ENCODE measurements around the gene PGAP1. TPM values are rescaled to one million over a fixed set of nuclear protein-coding genes. Genes with fewer than 3 reads are reported as not detected.

The PGAP1 gene
- total RNA-seq, 2 experiments from 2014 or later = 22.2 to 25.1 TPM

DNA sequence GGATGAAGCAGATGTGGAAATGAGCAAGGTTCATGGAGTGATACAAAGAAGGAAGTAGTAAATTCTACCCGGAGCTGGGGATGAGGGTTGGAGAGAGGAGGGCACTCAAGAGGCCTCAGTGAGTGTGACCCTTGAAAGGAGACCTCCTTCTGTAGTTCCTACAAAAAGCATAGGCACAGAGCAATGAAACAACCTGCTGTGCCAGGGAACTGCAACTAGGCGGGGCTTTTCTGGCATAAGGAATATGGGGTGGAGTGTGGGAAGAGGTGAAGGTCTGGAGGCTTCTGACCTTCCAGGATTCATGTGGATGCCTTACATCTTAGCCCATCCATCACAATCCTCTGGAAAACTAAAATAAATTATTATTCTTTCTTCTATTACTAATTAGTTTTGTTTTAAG is 25.5 kb upstream of the PGAP1 start:
- POLR2A ChIA-PET = no interaction called here
- peaks cover 2% of the 10 kb centered on the region for H3K27me3 Mint-ChIP-seq
- H3K27ac Mint-ChIP-seq = no peak overlapping the region
- CTCF ChIA-PET = interaction anchor here (0.9 to 1.1 kb wide), 2 partner anchors 8 to 141 kb away, joined by 3 read pairs; no protein-coding TSS in a partner anchor
- intact Hi-C loops (cut with DNase I, micrococcal nuclease) = no loop called here
- no peaks in the 10 kb centered on the region for H3K36me3 Mint-ChIP-seq (ENCODE audit: low read depth)
- ATAC-seq (no peak), DNase-seq (no peak)
- no peaks in the 10 kb centered on the region for H3K4me1 Mint-ChIP-seq
- no peaks in the 10 kb centered on the region for H3K9me3 Mint-ChIP-seq (ENCODE audit: low read depth)
- no peak overlapping the region for H3K4me3 Mint-ChIP-seq

DNA sequence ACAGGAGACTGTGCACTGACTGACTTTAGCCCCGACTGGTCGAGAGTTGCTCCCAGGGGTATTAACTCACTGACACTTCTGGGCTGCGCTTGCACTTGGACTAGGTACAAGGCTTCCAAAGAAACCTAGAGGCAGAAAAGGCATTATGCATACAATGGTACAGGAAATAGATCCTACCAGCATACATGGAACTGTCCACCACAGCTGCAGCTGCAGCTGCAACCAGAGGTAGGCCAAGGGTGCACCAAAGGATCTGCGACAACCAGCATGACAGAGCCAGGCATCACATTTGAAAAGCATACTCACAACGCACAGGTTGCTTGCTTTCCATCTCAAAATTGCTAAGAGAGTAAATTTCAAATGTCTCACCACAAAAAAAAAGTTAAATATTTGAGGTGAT is 22.6 kb upstream of the PGAP1 start:
- ChIA-PET CTCF (no interaction called here), POLR2A (no interaction called here)
- Mint-ChIP-seq H3K9me3 (ENCODE audit: low read depth) (no peaks in the 10 kb centered on the region), H3K36me3 (ENCODE audit: low read depth) (no peaks in the 10 kb centered on the region), H3K27me3 (peaks cover 2% of the 10 kb centered on the region), H3K27ac (no peak overlapping the region), H3K4me1 (no peaks in the 10 kb centered on the region), H3K4me3 (no peak overlapping the region)
- DNase-seq = no peak
- no peak for ATAC-seq
- intact Hi-C loops (cut with DNase I, micrococcal nuclease) = no loop called here

DNA sequence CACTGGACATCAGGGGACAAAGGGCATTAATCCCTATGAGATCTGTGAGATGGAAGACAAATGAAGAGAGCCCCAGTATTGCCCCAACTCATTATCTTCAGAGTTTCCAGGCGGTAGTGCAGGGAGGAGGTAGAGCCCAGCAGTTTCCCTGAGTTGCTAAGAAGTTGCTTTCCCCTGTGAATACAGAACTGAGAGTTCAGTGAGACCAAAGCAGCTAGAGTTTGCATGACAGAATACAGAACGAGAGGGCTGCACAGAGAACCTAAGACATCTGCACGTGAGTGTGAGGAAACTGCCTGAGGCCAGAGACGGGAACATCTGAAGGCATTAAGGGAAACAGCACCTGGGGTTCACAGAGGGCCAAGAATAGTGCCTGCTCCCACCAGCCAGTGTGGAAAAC is 18.1 kb upstream of the PGAP1 start:
- H3K4me1 Mint-ChIP-seq = no peaks in the 10 kb centered on the region
- H3K9me3 Mint-ChIP-seq (ENCODE audit: low read depth) = no peaks in the 10 kb centered on the region
- DNase-seq (no peak), ATAC-seq (peak; percentile 42)
- POLR2A ChIA-PET = interaction anchor here (0.7 kb wide), 1 partner anchor 45 kb away, joined by 5 read pairs; no protein-coding TSS in a partner anchor
- no peak overlapping the region for H3K4me3 Mint-ChIP-seq
- CTCF ChIA-PET = interaction anchor here (1.2 kb wide), 1 partner anchor 8 kb away, joined by 3 read pairs; no protein-coding TSS in a partner anchor
- H3K27ac Mint-ChIP-seq = no peak overlapping the region
- intact Hi-C loops (cut with DNase I, micrococcal nuclease) = no loop called here
- peaks cover 2% of the 10 kb centered on the region for H3K27me3 Mint-ChIP-seq
- H3K36me3 Mint-ChIP-seq (ENCODE audit: low read depth) = no peaks in the 10 kb centered on the region

GRCh38 chr2:196941398-196942078 is 15.0 kb upstream of the PGAP1 start:
- no peaks in the 10 kb centered on the region for H3K4me1 Mint-ChIP-seq
- POLR2A ChIA-PET = interaction anchor here (0.7 kb wide), 1 partner anchor 1388 kb away, joined by 3 read pairs; no protein-coding TSS in a partner anchor
- CTCF ChIA-PET = no interaction called here
- no peak overlapping the region for H3K27ac Mint-ChIP-seq
- DNase-seq = no peak
- ATAC-seq = no peak
- H3K36me3 Mint-ChIP-seq (ENCODE audit: low read depth) = no peaks in the 10 kb centered on the region
- peaks cover 2% of the 10 kb centered on the region for H3K27me3 Mint-ChIP-seq
- H3K4me3 Mint-ChIP-seq = no peak overlapping the region
- H3K9me3 Mint-ChIP-seq (ENCODE audit: low read depth) = no peaks in the 10 kb centered on the region
- intact Hi-C loops (cut with DNase I, micrococcal nuclease) = no loop called here

DNA sequence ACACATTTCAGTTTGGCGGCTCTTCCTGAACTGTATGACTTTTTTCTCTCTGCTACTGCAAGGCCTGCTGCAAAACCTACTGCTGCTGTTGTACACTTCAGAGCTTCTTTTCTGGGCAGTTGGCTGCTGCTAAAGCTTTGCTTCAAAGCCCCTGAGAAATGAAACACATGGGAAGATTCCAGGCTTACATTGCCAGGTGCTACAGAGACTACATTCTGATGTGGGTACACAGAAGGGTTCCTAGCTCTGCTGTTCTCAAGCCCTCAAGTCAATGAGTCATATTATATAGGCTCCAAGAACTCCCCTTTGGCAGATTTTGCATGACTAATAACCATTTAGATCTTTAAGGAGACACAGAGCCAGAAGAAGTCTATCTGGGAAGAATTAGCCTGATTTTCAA is 12.9 kb upstream of the PGAP1 start:
- intact Hi-C loops (cut with DNase I, micrococcal nuclease) = no loop called here
- POLR2A ChIA-PET = interaction anchor here (1.0 kb wide), 1 partner anchor 12 kb away, joined by 3 read pairs; no protein-coding TSS in a partner anchor
- peak; percentile 53 for ATAC-seq
- peaks cover 3% of the 10 kb centered on the region for H3K4me1 Mint-ChIP-seq
- no peak overlapping the region for H3K27ac Mint-ChIP-seq
- no peak overlapping the region for H3K4me3 Mint-ChIP-seq
- CTCF ChIA-PET = interaction anchor here (1.1 to 1.5 kb wide), 2 partner anchors 12 to 18 kb away, joined by 4 read pairs; no protein-coding TSS in a partner anchor
- DNase-seq = no peak
- no peaks in the 10 kb centered on the region for H3K36me3 Mint-ChIP-seq (ENCODE audit: low read depth)
- no peaks in the 10 kb centered on the region for H3K9me3 Mint-ChIP-seq (ENCODE audit: low read depth)
- H3K27me3 Mint-ChIP-seq = peaks cover 2% of the 10 kb centered on the region

DNA sequence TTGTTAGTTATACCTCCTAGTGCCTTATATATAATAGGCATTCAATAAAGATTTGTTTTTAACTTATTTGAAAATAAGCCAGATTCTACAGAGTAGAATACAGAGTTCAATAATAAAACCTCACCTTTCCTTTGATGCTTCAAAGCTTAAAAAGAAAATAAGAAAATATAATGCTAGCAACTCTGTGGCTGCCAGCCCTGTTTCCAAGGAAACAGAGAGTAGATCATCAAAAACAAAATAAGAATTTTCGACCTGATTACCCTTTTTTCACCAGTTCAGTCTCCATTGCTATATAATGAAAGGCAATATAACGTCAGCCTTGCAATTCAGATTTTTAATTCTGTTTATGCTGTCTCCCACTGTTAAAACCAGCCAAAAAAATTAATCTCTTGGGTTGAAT is 8.9 kb upstream of the PGAP1 start:
- no peak for ATAC-seq
- CTCF ChIA-PET = interaction anchor here (0.8 to 1.0 kb wide), 2 partner anchors 19 to 76 kb away, joined by 3 to 8 read pairs; no protein-coding TSS in a partner anchor

DNA sequence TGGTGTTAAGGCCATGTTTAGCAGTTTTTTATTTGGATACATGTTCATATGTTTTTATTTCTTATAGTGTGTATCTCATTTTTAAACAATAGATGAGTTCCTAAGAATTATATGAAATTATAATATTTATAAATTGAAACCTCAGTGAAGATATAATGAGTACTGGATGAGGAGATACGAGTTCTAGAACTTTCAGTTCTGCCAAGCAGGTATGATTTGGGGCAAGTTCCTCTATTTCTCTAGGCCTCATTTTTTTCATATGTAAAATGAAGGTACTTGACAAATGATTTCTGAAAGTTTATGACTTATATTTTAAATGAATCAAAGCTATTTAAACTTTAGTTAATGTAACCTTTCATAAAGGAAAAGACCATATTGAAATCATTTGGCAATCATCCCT is 8.2 kb upstream of the PGAP1 start:
- H3K27me3 Mint-ChIP-seq = no peaks in the 10 kb centered on the region
- no peak for DNase-seq
- intact Hi-C loops (cut with DNase I, micrococcal nuclease) = no loop called here
- ChIA-PET POLR2A (no interaction called here), CTCF (interaction anchor here (0.8 to 1.0 kb wide), 2 partner anchors 20 to 77 kb away, joined by 3 to 8 read pairs; no protein-coding TSS in a partner anchor)
- H3K36me3 Mint-ChIP-seq (ENCODE audit: low read depth) = no peaks in the 10 kb centered on the region
- ATAC-seq = no peak
- H3K4me3 Mint-ChIP-seq = no peak overlapping the region
- no peaks in the 10 kb centered on the region for H3K9me3 Mint-ChIP-seq (ENCODE audit: low read depth)
- peaks cover 3% of the 10 kb centered on the region for H3K4me1 Mint-ChIP-seq
- H3K27ac Mint-ChIP-seq = no peak overlapping the region

More for the DNA sequence above, 8.9 kb upstream of the PGAP1 start:
- peaks cover 3% of the 10 kb centered on the region for H3K4me1 Mint-ChIP-seq
- intact Hi-C loops (cut with DNase I, micrococcal nuclease) = no loop called here
- H3K36me3 Mint-ChIP-seq (ENCODE audit: low read depth) = no peaks in the 10 kb centered on the region
- H3K27me3 Mint-ChIP-seq = no peaks in the 10 kb centered on the region
- no peaks in the 10 kb centered on the region for H3K9me3 Mint-ChIP-seq (ENCODE audit: low read depth)
- DNase-seq = no peak
- POLR2A ChIA-PET = no interaction called here
- H3K4me3 Mint-ChIP-seq = no peak overlapping the region
- no peak overlapping the region for H3K27ac Mint-ChIP-seq

GRCh38 chr2:196931555-196931954 is 5.0 kb upstream of the PGAP1 start:
- intact Hi-C loops (cut with DNase I, micrococcal nuclease) = no loop called here
- CTCF ChIA-PET = interaction anchor here (1.1 kb wide), 1 partner anchor 16 kb away, joined by 3 read pairs; no protein-coding TSS in a partner anchor
- H3K4me3 Mint-ChIP-seq = no peak overlapping the region
- no peak for ATAC-seq
- H3K4me1 Mint-ChIP-seq = peaks cover 11% of the 10 kb centered on the region
- POLR2A ChIA-PET = no interaction called here
- no peak for DNase-seq
- H3K27ac Mint-ChIP-seq = no peak overlapping the region
- H3K27me3 Mint-ChIP-seq = no peaks in the 10 kb centered on the region
- H3K36me3 Mint-ChIP-seq (ENCODE audit: low read depth) = no peaks in the 10 kb centered on the region
- H3K9me3 Mint-ChIP-seq (ENCODE audit: low read depth) = no peaks in the 10 kb centered on the region

DNA sequence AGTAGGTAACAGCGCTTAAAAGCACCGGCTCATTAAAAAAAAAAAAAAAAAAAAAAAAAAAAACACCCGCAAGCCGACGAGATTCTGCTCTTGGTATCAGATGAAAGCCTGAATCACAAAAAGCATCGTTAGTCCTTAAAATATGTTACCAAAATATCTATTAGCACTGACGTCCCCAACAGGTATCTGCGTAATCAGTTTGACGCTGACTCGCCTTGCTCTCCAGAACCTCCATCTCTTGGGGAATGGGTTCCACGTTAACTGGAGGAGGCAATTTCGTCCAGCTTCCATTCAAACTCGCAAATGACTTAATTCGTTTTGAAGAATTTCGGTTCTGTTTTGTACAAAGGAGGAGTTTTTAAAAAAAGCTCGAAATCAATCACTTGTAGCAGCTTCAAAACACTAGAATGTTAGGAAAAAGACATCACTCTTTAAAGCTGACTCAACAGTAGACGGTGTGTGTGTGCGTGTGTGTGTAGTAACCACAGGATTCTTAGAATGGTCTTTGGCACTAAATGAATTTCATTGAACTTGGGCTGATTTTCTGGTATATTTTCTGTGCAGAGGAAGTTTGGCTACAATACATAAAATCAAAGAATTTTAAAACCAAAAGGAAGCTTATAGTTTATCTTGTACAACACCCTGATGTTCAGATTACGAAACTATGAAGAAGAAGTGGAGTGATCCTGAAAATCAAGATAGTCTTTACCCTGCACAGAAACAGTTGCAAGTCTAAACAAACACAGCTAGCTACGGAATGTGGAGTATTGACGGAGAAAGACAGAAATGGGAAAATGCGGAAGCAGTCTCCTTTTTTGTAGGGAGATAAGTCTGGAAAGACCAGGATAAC is 1.1 kb upstream of the PGAP1 start:
- Mint-ChIP-seq H3K27me3 (no peaks in the 10 kb centered on the region), H3K27ac (peak overlapping the region; percentile 99), H3K4me1 (peaks cover 28% of the 10 kb centered on the region), H3K9me3 (ENCODE audit: low read depth) (no peaks in the 10 kb centered on the region), H3K36me3 (ENCODE audit: low read depth) (peaks cover 7% of the 10 kb centered on the region), H3K4me3 (peak overlapping the region; percentile 92)
- ChIA-PET POLR2A (interaction anchor here (0.5 to 2.1 kb wide), 13 partner anchors 11 to 722 kb away, joined by 3 to 15 read pairs (median 3); partner anchors contain the start of gene GTF3C3), CTCF (interaction anchor here (0.6 to 1.7 kb wide), 9 partner anchors 11 to 442 kb away, joined by 3 to 5 read pairs (median 4); partner anchors contain the start of gene GTF3C3)
- DNase-seq (peak; percentile 83), ATAC-seq (peak; percentile 57)
- intact Hi-C loops (cut with DNase I, micrococcal nuclease) = loop anchor here (1.0 to 10.0 kb wide), 9 partner anchors 35 to 777 kb away; partner anchors contain the start of genes ANKRD44 (in 1 of the 2), GTF3C3 (in 1 of the 2), MARS2 (in 1 of the 2) and MOB4 (in 1 of the 2)

GRCh38 chr2:196925768-196926561 is 542 bp downstream of the PGAP1 start:
- Mint-ChIP-seq H3K4me1 (peaks cover 37% of the 10 kb centered on the region), H3K27me3 (no peaks in the 10 kb centered on the region), H3K4me3 (peak overlapping the region; percentile 92), H3K36me3 (ENCODE audit: low read depth) (peaks cover 7% of the 10 kb centered on the region), H3K27ac (peak overlapping the region; percentile 99), H3K9me3 (ENCODE audit: low read depth) (no peaks in the 10 kb centered on the region)
- intact Hi-C loops (cut with DNase I, micrococcal nuclease) = loop anchor here in 1 of 2 experiments (1.0 to 10.0 kb wide), 7 partner anchors 10 to 779 kb away; partner anchors contain the start of genes ANKRD44, MARS2 and MOB4
- DNase-seq (peak; percentile 62), ATAC-seq (peak; percentile 4)
- CTCF ChIA-PET = interaction anchor here (0.7 to 1.5 kb wide), 4 partner anchors 33 to 105 kb away, joined by 3 to 4 read pairs (median 4); no protein-coding TSS in a partner anchor
- POLR2A ChIA-PET = interaction anchor here (0.7 to 1.1 kb wide), 2 partner anchors 36 to 134 kb away, joined by 3 read pairs; no protein-coding TSS in a partner anchor
